ENCODE measurements around the gene GEMIN8.

The GEMIN8 gene

DNA sequence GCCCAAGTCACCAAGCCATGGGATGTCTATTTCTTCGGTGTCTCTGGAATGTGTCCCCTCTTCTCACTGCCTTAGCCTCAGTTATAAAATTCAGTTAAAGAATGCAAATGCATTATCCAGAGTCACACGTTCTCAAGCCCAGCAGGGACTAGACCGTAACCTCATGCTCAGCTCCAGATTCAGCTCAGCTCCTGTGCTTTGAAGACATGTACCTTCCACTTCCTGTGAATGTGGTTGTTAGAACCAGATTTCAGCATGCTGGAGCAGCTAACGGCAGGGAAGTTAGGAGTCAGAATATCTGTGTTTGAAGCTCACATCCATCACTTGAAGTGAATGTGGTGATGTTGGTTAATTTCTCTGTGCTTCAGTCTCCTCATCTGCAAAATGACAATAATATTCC, 26.7 kb downstream of the GEMIN8 start:
- peaks cover 0 to 11% (median 3%) of the 10 kb centered on the region in 5 donors for H3K36me3 ChIP-seq (ENCODE audit: control insufficient read depth in 5 of 5, insufficient read depth in 5 of 5, low read length in 5 of 5)
- peaks cover 0 to 4% (median 0%) of the 10 kb centered on the region in 5 donors for H3K27me3 ChIP-seq (ENCODE audit: control insufficient read depth in 5 of 5, insufficient read depth in 4 of 5, low read length in 5 of 5)
- H3K27ac ChIP-seq (ENCODE audit: low read depth, low read length), result no peak overlapping the region
- peaks cover 0 to 3% (median 0%) of the 10 kb centered on the region in 5 donors for H3K9me3 ChIP-seq (ENCODE audit: control insufficient read depth in 5 of 5, low read length in 5 of 5)
- no peak overlapping the region for H3K4me3 ChIP-seq (ENCODE audit: low read depth in 1 of 5, low read length in 5 of 5)
- no peak overlapping the region for H3K9ac ChIP-seq (ENCODE audit: low read length in 5 of 5)
- no peaks in the 10 kb centered on the region for H3K4me1 ChIP-seq (ENCODE audit: control insufficient read depth in 5 of 5, insufficient read depth in 5 of 5, low read length in 5 of 5)

DNA sequence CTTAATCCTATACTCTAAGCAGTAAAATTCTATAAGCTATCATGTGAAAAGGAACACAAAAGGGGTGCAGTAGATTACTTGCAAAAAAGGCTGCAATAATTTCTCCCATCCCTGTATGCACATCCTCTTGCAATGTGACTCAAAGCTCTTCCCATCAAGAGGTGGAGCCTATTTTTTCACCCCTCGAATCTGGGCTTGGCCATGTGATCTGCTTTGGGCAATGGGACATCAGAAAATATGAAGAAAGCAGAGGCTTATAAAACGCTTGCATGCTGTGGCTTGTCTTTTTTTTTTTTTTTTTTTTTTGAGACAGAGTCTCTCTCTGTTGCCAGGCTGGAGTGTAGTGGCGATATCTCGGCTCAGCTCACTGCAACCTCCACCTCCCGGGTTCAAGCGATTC, 33.0 kb downstream of the GEMIN8 start:
- no peak overlapping the region for H3K27ac ChIP-seq (ENCODE audit: low read depth, low read length)
- no peak overlapping the region for H3K9ac ChIP-seq (ENCODE audit: low read length in 5 of 5)
- H3K4me3 ChIP-seq (ENCODE audit: low read depth in 1 of 5, low read length in 5 of 5), result no peak overlapping the region
- H3K27me3 ChIP-seq (ENCODE audit: control insufficient read depth in 5 of 5, insufficient read depth in 4 of 5, low read length in 5 of 5), result peaks cover 0 to 6% (median 4%) of the 10 kb centered on the region in 5 donors
- no peaks in the 10 kb centered on the region for H3K36me3 ChIP-seq (ENCODE audit: control insufficient read depth in 5 of 5, insufficient read depth in 5 of 5, low read length in 5 of 5)
- H3K9me3 ChIP-seq (ENCODE audit: control insufficient read depth in 5 of 5, low read length in 5 of 5), result no peaks in the 10 kb centered on the region
- H3K4me1 ChIP-seq (ENCODE audit: control insufficient read depth in 5 of 5, insufficient read depth in 5 of 5, low read length in 5 of 5), result no peaks in the 10 kb centered on the region

- H3K9me3 ChIP-seq (ENCODE audit: control insufficient read depth in 5 of 5, low read length in 5 of 5), result no peaks in the 10 kb centered on the region
- H3K4me1 ChIP-seq (ENCODE audit: control insufficient read depth in 5 of 5, insufficient read depth in 5 of 5, low read length in 5 of 5), result no peaks in the 10 kb centered on the region
- H3K9ac ChIP-seq (ENCODE audit: low read length in 5 of 5), result no peak overlapping the region
- peaks cover 0 to 7% (median 5%) of the 10 kb centered on the region in 5 donors for H3K27me3 ChIP-seq (ENCODE audit: control insufficient read depth in 5 of 5, insufficient read depth in 4 of 5, low read length in 5 of 5)
- no peaks in the 10 kb centered on the region for H3K36me3 ChIP-seq (ENCODE audit: control insufficient read depth in 5 of 5, insufficient read depth in 5 of 5, low read length in 5 of 5)
- H3K4me3 ChIP-seq (ENCODE audit: low read depth in 1 of 5, low read length in 5 of 5), result no peak overlapping the region
- H3K27ac ChIP-seq (ENCODE audit: low read depth, low read length), result no peak overlapping the region
These were observed 35.1 kb downstream of the GEMIN8 start for GRCh38 chrX:13994536-13995080.

- Histone ChIP-seq H3K27ac (ENCODE audit: low read depth, low read length) (no peak overlapping the region), H3K4me1 (ENCODE audit: control insufficient read depth in 5 of 5, insufficient read depth in 5 of 5, low read length in 5 of 5) (no peaks in the 10 kb centered on the region), H3K9ac (ENCODE audit: low read length in 5 of 5) (no peak overlapping the region), H3K36me3 (ENCODE audit: control insufficient read depth in 5 of 5, insufficient read depth in 5 of 5, low read length in 5 of 5) (no peaks in the 10 kb centered on the region), H3K4me3 (ENCODE audit: low read depth in 1 of 5, low read length in 5 of 5) (no peak overlapping the region), H3K27me3 (ENCODE audit: control insufficient read depth in 5 of 5, insufficient read depth in 4 of 5, low read length in 5 of 5) (peaks cover 0 to 10% (median 4%) of the 10 kb centered on the region in 5 donors), H3K9me3 (ENCODE audit: control insufficient read depth in 5 of 5, low read length in 5 of 5) (no peaks in the 10 kb centered on the region)
These were observed 35.6 kb downstream of the GEMIN8 start for GRCh38 chrX:13994104-13994503.

- H3K27ac ChIP-seq (ENCODE audit: low read depth, low read length), result no peak overlapping the region
- H3K27me3 ChIP-seq (ENCODE audit: control insufficient read depth in 5 of 5, insufficient read depth in 4 of 5, low read length in 5 of 5), result peaks cover 6 to 21% (median 10%) of the 10 kb centered on the region in 5 donors
These were observed 39.4 kb downstream of the GEMIN8 start for GRCh38 chrX:13990126-13990800.

DNA sequence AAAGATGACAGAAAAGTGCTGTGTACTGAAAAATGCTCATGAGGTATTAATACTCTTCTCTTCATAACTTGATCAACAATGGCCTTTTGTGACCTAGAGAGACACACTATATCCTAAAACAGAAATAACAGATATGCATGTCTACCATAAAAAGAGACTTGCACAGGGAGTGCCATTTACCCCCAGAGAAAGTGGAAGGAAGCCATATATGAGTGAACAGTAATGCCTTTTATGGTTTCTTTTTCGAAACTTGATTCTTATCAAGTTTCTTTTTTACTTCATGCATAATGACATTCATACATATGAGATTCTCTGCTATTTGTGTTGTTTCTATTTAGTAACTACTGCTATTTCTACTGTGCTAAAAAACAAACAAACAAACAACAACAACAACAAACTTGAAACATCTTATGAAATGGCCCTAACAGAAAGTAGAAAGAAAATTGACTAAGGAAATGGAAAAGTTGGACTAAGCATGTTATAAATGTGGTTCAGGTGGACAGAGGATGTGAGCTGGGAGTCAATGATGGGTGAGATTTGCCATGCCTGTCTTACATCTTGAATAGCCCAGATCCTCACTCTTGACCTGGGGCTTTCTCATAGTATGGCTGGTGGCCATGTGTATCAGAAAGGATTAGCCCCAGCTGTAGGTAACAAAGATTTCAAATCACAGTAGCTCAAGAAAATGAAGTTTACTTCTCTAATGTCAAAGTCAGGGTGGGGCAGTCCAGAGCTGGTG, 43.8 kb downstream of the GEMIN8 start:
- Histone ChIP-seq H3K4me3 (ENCODE audit: low read depth in 1 of 5, low read length in 5 of 5) (no peak overlapping the region), H3K4me1 (ENCODE audit: control insufficient read depth in 5 of 5, insufficient read depth in 5 of 5, low read length in 5 of 5) (no peaks in the 10 kb centered on the region), H3K9me3 (ENCODE audit: control insufficient read depth in 5 of 5, low read length in 5 of 5) (peaks cover 0 to 14% (median 12%) of the 10 kb centered on the region in 5 donors), H3K27ac (ENCODE audit: low read depth, low read length) (no peak overlapping the region), H3K27me3 (ENCODE audit: control insufficient read depth in 5 of 5, insufficient read depth in 4 of 5, low read length in 5 of 5) (peaks cover 2 to 21% (median 10%) of the 10 kb centered on the region in 5 donors), H3K9ac (ENCODE audit: low read length in 5 of 5) (no peak overlapping the region), H3K36me3 (ENCODE audit: control insufficient read depth in 5 of 5, insufficient read depth in 5 of 5, low read length in 5 of 5) (peaks cover 0 to 6% (median 0%) of the 10 kb centered on the region in 5 donors)

More at GRCh38 chrX:13990126-13990800, 39.4 kb downstream of the GEMIN8 start:
- Histone ChIP-seq H3K36me3 (ENCODE audit: control insufficient read depth in 5 of 5, insufficient read depth in 5 of 5, low read length in 5 of 5) (no peaks in the 10 kb centered on the region), H3K9ac (ENCODE audit: low read length in 5 of 5) (no peak overlapping the region), H3K9me3 (ENCODE audit: control insufficient read depth in 5 of 5, low read length in 5 of 5) (no peaks in the 10 kb centered on the region), H3K4me3 (ENCODE audit: low read depth in 1 of 5, low read length in 5 of 5) (no peak overlapping the region), H3K4me1 (ENCODE audit: control insufficient read depth in 5 of 5, insufficient read depth in 5 of 5, low read length in 5 of 5) (no peaks in the 10 kb centered on the region)

- Histone ChIP-seq H3K4me1 (ENCODE audit: control insufficient read depth in 5 of 5, insufficient read depth in 5 of 5, low read length in 5 of 5) (no peaks in the 10 kb centered on the region), H3K9ac (ENCODE audit: low read length in 5 of 5) (no peak overlapping the region), H3K9me3 (ENCODE audit: control insufficient read depth in 5 of 5, low read length in 5 of 5) (peaks cover 0 to 18% (median 12%) of the 10 kb centered on the region in 5 donors), H3K27me3 (ENCODE audit: control insufficient read depth in 5 of 5, insufficient read depth in 4 of 5, low read length in 5 of 5) (peaks cover 2 to 16% (median 9%) of the 10 kb centered on the region in 5 donors), H3K27ac (ENCODE audit: low read depth, low read length) (no peak overlapping the region), H3K4me3 (ENCODE audit: low read depth in 1 of 5, low read length in 5 of 5) (no peak overlapping the region), H3K36me3 (ENCODE audit: control insufficient read depth in 5 of 5, insufficient read depth in 5 of 5, low read length in 5 of 5) (peaks cover 0 to 6% (median 0%) of the 10 kb centered on the region in 5 donors)
These were observed 46.0 kb downstream of the GEMIN8 start for GRCh38 chrX:13983734-13984133.

- Histone ChIP-seq H3K27ac (ENCODE audit: low read depth, low read length) (no peak overlapping the region), H3K4me3 (ENCODE audit: low read depth in 1 of 5, low read length in 5 of 5) (no peak overlapping the region), H3K27me3 (ENCODE audit: control insufficient read depth in 5 of 5, insufficient read depth in 4 of 5, low read length in 5 of 5) (peaks cover 0 to 4% (median 0%) of the 10 kb centered on the region in 5 donors), H3K36me3 (ENCODE audit: control insufficient read depth in 5 of 5, insufficient read depth in 5 of 5, low read length in 5 of 5) (no peaks in the 10 kb centered on the region), H3K9me3 (ENCODE audit: control insufficient read depth in 5 of 5, low read length in 5 of 5) (peaks cover 0 to 3% (median 0%) of the 10 kb centered on the region in 5 donors), H3K4me1 (ENCODE audit: control insufficient read depth in 5 of 5, insufficient read depth in 5 of 5, low read length in 5 of 5) (no peaks in the 10 kb centered on the region), H3K9ac (ENCODE audit: low read length in 5 of 5) (no peak overlapping the region)
These were observed 61.5 kb downstream of the GEMIN8 start for GRCh38 chrX:13968198-13968597.

DNA sequence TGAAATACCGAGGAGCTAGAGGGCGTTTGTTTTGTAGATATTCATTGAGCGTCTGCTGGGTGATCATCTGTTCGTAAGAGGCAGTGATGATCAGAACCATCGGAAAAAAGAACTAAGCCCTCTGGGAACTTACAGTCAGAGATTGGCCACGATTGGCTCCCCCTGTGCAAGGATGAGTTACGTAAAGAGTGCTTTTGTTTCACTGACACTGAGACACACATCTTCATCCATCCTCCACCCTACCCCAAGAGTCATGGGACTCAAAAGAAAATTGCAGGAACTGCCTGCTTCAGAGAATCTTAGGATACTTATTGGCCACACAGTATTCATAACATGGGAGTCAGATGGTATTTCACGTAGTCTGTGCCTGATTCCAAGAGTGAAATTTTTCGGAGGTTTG, 62.1 kb downstream of the GEMIN8 start:
- no peak overlapping the region for H3K27ac ChIP-seq (ENCODE audit: low read depth, low read length)
- peaks cover 0 to 4% (median 0%) of the 10 kb centered on the region in 5 donors for H3K27me3 ChIP-seq (ENCODE audit: control insufficient read depth in 5 of 5, insufficient read depth in 4 of 5, low read length in 5 of 5)
- H3K9ac ChIP-seq (ENCODE audit: low read length in 5 of 5), result no peak overlapping the region
- H3K4me1 ChIP-seq (ENCODE audit: control insufficient read depth in 5 of 5, insufficient read depth in 5 of 5, low read length in 5 of 5), result no peaks in the 10 kb centered on the region
- H3K9me3 ChIP-seq (ENCODE audit: control insufficient read depth in 5 of 5, low read length in 5 of 5), result peaks cover 0 to 3% (median 0%) of the 10 kb centered on the region in 5 donors
- no peaks in the 10 kb centered on the region for H3K36me3 ChIP-seq (ENCODE audit: control insufficient read depth in 5 of 5, insufficient read depth in 5 of 5, low read length in 5 of 5)
- H3K4me3 ChIP-seq (ENCODE audit: low read depth in 1 of 5, low read length in 5 of 5), result no peak overlapping the region

- H3K27me3 ChIP-seq (ENCODE audit: control insufficient read depth in 5 of 5, insufficient read depth in 4 of 5, low read length in 5 of 5), result peaks cover 0 to 4% (median 0%) of the 10 kb centered on the region in 5 donors
- H3K4me3 ChIP-seq (ENCODE audit: low read depth in 1 of 5, low read length in 5 of 5), result no peak overlapping the region
- H3K9ac ChIP-seq (ENCODE audit: low read length in 5 of 5), result no peak overlapping the region
- no peak overlapping the region for H3K27ac ChIP-seq (ENCODE audit: low read depth, low read length)
- H3K36me3 ChIP-seq (ENCODE audit: control insufficient read depth in 5 of 5, insufficient read depth in 5 of 5, low read length in 5 of 5), result no peaks in the 10 kb centered on the region
- H3K4me1 ChIP-seq (ENCODE audit: control insufficient read depth in 5 of 5, insufficient read depth in 5 of 5, low read length in 5 of 5), result no peaks in the 10 kb centered on the region
- H3K9me3 ChIP-seq (ENCODE audit: control insufficient read depth in 5 of 5, low read length in 5 of 5), result peaks cover 0 to 3% (median 0%) of the 10 kb centered on the region in 5 donors
These were observed 62.9 kb downstream of the GEMIN8 start for GRCh38 chrX:13966793-13967125.
